Neural crest cell (in vitro differentiated cells): ENCODE data around the gene HBP1. TPM values are rescaled to one million over a fixed set of nuclear protein-coding genes. Genes with fewer than 3 reads are reported as not detected.
A peak's percentile ranks its signal among the peaks of the same experiment; 100 is the strongest.

ENCODE experiments used
- DNase-seq: peaks from one replicate; pipeline ENCODE4 v3.0.0; 2021; ENCODE audit warnings: low read depth, mixed read lengths, low spot score
- H3K27ac Mint-ChIP-seq: one replicate; pipeline ENCODE4 v1.8.0; 2021; ENCODE audit warnings: mild to moderate bottlenecking, mixed read lengths; ENCODE audit not compliant: unreplicated experiment
- H3K27me3 Mint-ChIP-seq: 2 replicates; pipeline ENCODE4 v1.8.0; 2021; ENCODE audit warnings: low read depth, mild to moderate bottlenecking, mixed read lengths
- H3K36me3 Mint-ChIP-seq: 2 replicates; pipeline ENCODE4 v1.8.0; 2021; ENCODE audit warnings: low read depth, mild to moderate bottlenecking, mixed read lengths
- H3K4me1 Mint-ChIP-seq: 2 replicates; pipeline ENCODE4 v1.8.0; 2021; ENCODE audit warnings: mixed read lengths
- H3K4me3 Mint-ChIP-seq: one replicate; pipeline ENCODE4 v1.8.0; 2021; ENCODE audit warnings: mild to moderate bottlenecking, mixed read lengths
- H3K9me3 Mint-ChIP-seq: 2 replicates; pipeline ENCODE4 v1.8.0; 2021; ENCODE audit warnings: mixed read lengths
- total RNA-seq: library from RNA; stranded (reverse); gene quantifications from 2 replicates; pipeline ENCODE4 v1.2.1, GENCODE V29; 2021
- TF ChIP-seq, protein P1 (sequence below): fragments of 200-600 bp; sonication (generic); conservative IDR thresholded peaks from 2 replicates; pipeline ENCODE4 v1.5.0; 2021; ENCODE audit warnings: antibody characterized with exemption, mild to moderate bottlenecking

HBP1 gene
- total RNA-seq, 1 donor from 2014 or later = 15.7 TPM

DNA sequence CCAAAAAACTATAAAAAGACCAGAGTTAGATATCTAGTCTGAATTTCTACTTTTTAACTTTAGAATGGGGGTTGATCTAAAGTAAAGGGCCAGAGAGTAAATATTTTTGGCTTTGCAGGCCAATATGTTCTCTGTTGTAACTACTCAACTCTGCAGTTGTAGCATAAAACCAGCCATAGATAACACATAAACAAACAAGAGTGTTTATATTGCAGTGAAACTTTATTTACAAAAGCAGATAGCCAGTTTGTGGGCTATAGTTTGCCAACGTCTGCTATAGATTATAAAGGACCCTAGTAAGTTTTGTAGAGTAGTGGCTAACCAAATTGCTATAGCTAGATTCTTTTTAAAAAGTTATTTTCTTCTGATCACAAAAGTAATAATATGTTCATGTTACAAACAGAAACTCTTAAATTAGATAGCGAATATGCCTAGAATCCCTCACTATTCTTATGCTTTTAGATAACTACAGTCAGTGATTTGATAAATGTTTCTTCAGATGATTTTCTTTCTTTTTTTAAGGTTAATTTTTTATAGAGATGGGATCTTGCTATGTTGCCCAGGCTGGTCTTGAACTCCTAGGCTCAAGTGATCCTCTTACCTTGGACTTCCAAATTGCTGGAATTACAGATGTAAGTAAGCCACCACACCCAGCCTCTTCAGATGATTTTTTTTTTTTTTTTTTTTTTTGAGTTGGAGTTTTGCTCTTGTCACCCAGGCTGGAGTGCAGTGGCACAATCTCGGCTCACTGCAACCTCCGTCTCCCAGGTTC is 23.6 kb upstream of the HBP1 start:
- Mint-ChIP-seq H3K36me3 (no peaks in the 10 kb centered on the region), H3K27me3 (no peaks in the 10 kb centered on the region), H3K4me3 (no peak overlapping the region), H3K27ac (no peak overlapping the region), H3K4me1 (peaks cover 9% of the 10 kb centered on the region), H3K9me3 (no peaks in the 10 kb centered on the region)
- TF ChIP-seq, protein P1, sequence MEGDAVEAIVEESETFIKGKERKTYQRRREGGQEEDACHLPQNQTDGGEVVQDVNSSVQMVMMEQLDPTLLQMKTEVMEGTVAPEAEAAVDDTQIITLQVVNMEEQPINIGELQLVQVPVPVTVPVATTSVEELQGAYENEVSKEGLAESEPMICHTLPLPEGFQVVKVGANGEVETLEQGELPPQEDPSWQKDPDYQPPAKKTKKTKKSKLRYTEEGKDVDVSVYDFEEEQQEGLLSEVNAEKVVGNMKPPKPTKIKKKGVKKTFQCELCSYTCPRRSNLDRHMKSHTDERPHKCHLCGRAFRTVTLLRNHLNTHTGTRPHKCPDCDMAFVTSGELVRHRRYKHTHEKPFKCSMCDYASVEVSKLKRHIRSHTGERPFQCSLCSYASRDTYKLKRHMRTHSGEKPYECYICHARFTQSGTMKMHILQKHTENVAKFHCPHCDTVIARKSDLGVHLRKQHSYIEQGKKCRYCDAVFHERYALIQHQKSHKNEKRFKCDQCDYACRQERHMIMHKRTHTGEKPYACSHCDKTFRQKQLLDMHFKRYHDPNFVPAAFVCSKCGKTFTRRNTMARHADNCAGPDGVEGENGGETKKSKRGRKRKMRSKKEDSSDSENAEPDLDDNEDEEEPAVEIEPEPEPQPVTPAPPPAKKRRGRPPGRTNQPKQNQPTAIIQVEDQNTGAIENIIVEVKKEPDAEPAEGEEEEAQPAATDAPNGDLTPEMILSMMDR = no peak
- no peak for DNase-seq

DNA sequence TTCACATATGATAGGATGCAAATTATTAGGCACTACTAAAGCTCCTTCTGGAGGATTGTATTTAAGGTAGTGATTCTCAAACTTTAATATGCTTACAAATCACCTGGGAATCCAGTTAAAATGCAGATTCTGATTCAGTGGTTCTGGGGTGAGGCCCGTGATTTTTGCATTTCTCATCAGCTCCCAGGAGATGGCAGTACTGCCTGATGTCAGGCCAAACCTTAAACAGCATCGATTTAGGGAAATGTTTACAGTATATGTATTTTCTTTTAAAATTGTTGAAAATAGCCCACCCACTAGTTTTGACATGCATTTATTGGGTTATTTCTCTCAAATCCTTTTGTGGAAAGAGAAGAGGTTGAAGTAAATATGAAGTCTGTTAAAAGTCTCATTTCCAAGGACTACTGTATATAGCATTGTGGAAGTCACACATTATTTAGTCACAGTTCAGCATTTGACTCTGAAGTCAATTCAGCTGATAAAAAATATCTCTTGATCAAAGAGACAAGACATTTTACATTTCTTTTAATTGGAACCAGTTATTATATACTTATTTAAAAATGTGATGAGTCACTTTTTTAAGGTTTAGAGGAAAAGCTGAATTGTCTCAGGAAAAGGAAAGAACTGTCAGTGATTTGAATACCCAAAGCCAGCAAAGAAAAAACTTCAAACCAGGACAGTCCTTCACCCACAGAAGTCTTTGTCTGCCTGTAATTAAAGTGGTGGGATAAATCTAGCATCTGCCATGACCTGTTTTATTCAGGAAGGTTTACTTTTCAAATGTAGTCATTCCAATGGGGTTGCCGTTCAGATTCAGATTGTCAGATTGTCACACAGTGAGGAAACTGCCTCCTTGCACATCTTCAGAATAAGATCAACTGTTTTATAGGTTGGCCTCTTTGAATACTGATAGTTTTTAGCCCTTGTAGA is 21.1 kb upstream of the HBP1 start:
- TF ChIP-seq, protein P1 = peak; percentile 71
- Mint-ChIP-seq H3K27ac (no peak overlapping the region), H3K9me3 (no peaks in the 10 kb centered on the region), H3K27me3 (no peaks in the 10 kb centered on the region), H3K36me3 (no peaks in the 10 kb centered on the region), H3K4me3 (no peak overlapping the region), H3K4me1 (peaks cover 9% of the 10 kb centered on the region)
- DNase-seq = no peak

DNA sequence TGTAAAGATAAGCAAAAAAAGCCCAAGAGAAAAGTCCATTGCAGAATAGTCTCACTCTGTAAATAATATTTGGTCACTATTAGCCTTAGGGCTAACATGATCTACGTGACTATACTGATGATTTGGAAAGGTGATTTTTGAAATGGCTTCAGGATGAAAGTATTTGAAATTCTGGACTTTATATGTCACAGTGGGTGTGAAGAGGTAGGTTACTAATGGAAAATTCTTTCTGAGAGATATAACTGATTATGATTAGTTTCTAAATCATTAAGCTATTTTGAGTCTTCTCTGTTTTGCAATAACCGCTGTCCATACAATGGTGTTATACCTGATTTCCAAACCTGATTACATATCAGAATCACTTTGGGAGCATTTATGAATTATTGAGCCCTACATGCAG is 20.1 kb upstream of the HBP1 start:
- Mint-ChIP-seq H3K9me3 (no peaks in the 10 kb centered on the region), H3K27ac (no peak overlapping the region), H3K27me3 (no peaks in the 10 kb centered on the region), H3K36me3 (no peaks in the 10 kb centered on the region), H3K4me1 (peaks cover 9% of the 10 kb centered on the region), H3K4me3 (no peak overlapping the region)
- TF ChIP-seq, protein P1 = no peak
- DNase-seq = no peak

DNA sequence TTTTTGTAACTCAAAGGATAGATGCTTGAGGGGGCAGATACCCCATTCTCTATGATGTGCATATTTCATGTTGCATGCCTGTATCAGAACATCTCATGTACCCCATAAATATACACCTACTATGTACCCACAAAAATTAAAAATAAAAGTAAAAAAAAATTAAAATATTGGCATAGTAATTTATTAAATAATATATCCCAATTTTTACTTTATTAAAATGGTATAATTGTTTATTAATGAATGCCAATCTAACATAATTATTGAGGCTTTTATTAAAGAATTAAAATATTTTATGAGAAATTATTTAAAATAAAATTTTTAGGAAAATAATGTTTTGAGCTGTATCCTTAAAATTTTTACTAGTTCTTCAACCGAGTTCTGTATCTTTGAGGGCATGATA is 18.9 kb upstream of the HBP1 start:
- no peak overlapping the region for H3K4me3 Mint-ChIP-seq
- TF ChIP-seq, protein P1 = no peak
- no peaks in the 10 kb centered on the region for H3K27me3 Mint-ChIP-seq
- no peak for DNase-seq
- no peak overlapping the region for H3K27ac Mint-ChIP-seq
- peaks cover 9% of the 10 kb centered on the region for H3K4me1 Mint-ChIP-seq
- H3K9me3 Mint-ChIP-seq = no peaks in the 10 kb centered on the region
- H3K36me3 Mint-ChIP-seq = no peaks in the 10 kb centered on the region

DNA sequence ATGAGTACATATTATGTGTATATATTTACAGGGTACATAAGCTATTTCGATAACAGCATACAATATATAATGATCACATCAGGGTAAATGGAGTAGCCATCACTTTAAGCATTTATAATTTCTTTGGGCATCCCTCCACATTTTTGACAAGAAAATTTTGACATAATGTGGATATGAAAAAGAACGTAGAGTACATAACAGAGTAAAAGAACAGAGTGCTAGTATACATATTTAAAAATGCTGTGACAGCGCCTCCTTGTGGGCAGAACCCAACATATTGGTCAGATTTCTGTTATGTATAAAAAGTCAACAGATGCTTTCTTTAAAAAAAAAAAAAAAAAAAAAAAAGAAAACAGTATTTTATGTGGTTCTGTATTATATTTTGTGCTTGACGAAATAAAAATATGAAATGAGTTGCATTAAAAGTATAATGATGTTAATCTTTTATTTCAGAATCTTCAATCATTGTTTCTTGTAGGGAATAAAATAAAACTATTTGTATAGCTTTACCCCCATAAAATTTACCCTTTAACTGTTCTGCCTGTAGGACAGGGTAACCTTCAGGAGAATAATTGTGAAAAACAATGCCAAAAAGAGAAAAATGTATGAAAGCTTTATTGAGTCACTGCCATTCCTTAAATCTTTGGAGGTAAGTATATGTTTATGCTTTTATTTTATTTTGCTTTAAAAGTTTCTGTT is 18.3 kb upstream of the HBP1 start:
- peaks cover 9% of the 10 kb centered on the region for H3K4me1 Mint-ChIP-seq
- peak; percentile 70 for DNase-seq
- TF ChIP-seq, protein P1 = peak; percentile 87
- no peak overlapping the region for H3K4me3 Mint-ChIP-seq
- no peak overlapping the region for H3K27ac Mint-ChIP-seq
- no peaks in the 10 kb centered on the region for H3K36me3 Mint-ChIP-seq
- no peaks in the 10 kb centered on the region for H3K27me3 Mint-ChIP-seq
- no peaks in the 10 kb centered on the region for H3K9me3 Mint-ChIP-seq
